ENCODE data around the gene RAD9A. TPM values are rescaled to one million over a fixed set of nuclear protein-coding genes. Genes with fewer than 3 reads are reported as not detected.

Gene RAD9A
- total RNA-seq, 1 experiment from 2014 or later: 20.9 TPM

GRCh38 chr11:67375320-67376055 is 16.3 kb upstream of the RAD9A start:
- no peak overlapping the region for H2AK5ac ChIP-seq (ENCODE audit: insufficient read length, low read length)
- H3K18ac ChIP-seq (ENCODE audit: insufficient read length, low read depth, low read length): no peak overlapping the region
- no peaks in the 10 kb centered on the region for H4K20me1 ChIP-seq (ENCODE audit: control insufficient read depth, insufficient read depth, insufficient read length)
- H3K27me3 ChIP-seq (ENCODE audit: insufficient read depth, low read length): peaks cover 10% of the 10 kb centered on the region; the same call in 1 of the 2 replicates
- H4K5ac ChIP-seq (ENCODE audit: insufficient read length, low read depth, low read length): no peak overlapping the region
- H3K79me1 ChIP-seq (ENCODE audit: insufficient read depth, low read depth, low read length, poor library complexity, severe bottlenecking): no peaks in the 10 kb centered on the region
- H3K79me2 ChIP-seq (ENCODE audit: insufficient read depth, low read length): no peaks in the 10 kb centered on the region
- no CpG with 5 or more reads among the region's 15 CpGs for WGBS (ENCODE audit: extremely low coverage, insufficient read length, low lambda C conversion rate)
- no peak overlapping the region for H3K23ac ChIP-seq (ENCODE audit: insufficient read length, low read depth, low read length)
- no peak overlapping the region for H3K4ac ChIP-seq (ENCODE audit: low read depth, low read length)
- H3K9me3 ChIP-seq (ENCODE audit: control insufficient read depth, low read depth, low read length): no peaks in the 10 kb centered on the region
- no peak overlapping the region for H2BK5ac ChIP-seq (ENCODE audit: insufficient read length, low read length)
- peak overlapping the region; percentile 36 to 80 for H3K4me3 Mint-ChIP-seq
- H3K27ac Mint-ChIP-seq: peak overlapping the region in 1 of 3 experiments; percentile 70; a peak in 1 of 7 replicates
- peak overlapping the region; percentile 51 for H3K4me2 ChIP-seq (ENCODE audit: insufficient read depth, insufficient read length, low read length)
- H2BK12ac ChIP-seq (ENCODE audit: insufficient read length, low read depth, low read length): no peak overlapping the region
- no peak overlapping the region for H4K8ac ChIP-seq (replicated peaks; ENCODE audit: insufficient read length, low read depth, low read length)
- no peak overlapping the region for H3K9ac ChIP-seq (ENCODE audit: extremely low read depth, insufficient read length, low read length)
- no peaks in the 10 kb centered on the region; a peak in 1 of 7 replicates for H3K36me3 Mint-ChIP-seq (ENCODE audit: insufficient read depth in 1 of 3, low read depth in 3 of 3)
- H3T11ph ChIP-seq (ENCODE audit: low read length): no peak overlapping the region
- H3K4me1 ChIP-seq (ENCODE audit: insufficient read depth, low read length): peaks cover 2% of the 10 kb centered on the region; the same call in 1 of the 2 replicates
- peaks cover 43 to 56% of the 10 kb centered on the region in 2 experiments for H3K4me1 Mint-ChIP-seq
- H4K91ac ChIP-seq (ENCODE audit: insufficient read length, low read depth, low read length): no peak overlapping the region
- H3K27ac ChIP-seq (ENCODE audit: insufficient read length, low read depth, low read length): no peak overlapping the region
- no peak overlapping the region for H3K14ac ChIP-seq (ENCODE audit: insufficient read depth, low read length)
- TF ChIP-seq CTCF (conservative IDR thresholded peaks at IDR 0.05): no peak
- H3K23me2 ChIP-seq (ENCODE audit: insufficient read length, low read depth, low read length, poor library complexity, severe bottlenecking): peaks cover 30% of the 10 kb centered on the region
- H2BK120ac ChIP-seq (ENCODE audit: low read depth, low read length, poor library complexity, severe bottlenecking): no peak overlapping the region
- DNase-seq: no peak
- H2BK15ac ChIP-seq (ENCODE audit: low read depth, low read length): no peak overlapping the region
- peaks cover 71% of the 10 kb centered on the region for H3K27me3 Mint-ChIP-seq (ENCODE audit: low read depth)
- H2AFZ ChIP-seq (ENCODE audit: low read length): no peak overlapping the region
- H3K56ac ChIP-seq (ENCODE audit: insufficient read length, low read depth, low read length): no peak overlapping the region
- no peak overlapping the region for H2BK20ac ChIP-seq (ENCODE audit: low read depth, low read length, poor library complexity, severe bottlenecking)
- no peaks in the 10 kb centered on the region; a peak in 2 of 5 replicates for H3K9me3 Mint-ChIP-seq

All from H9 (cell line).